ENCODE data around the gene BARHL2.

BARHL2 gene

DNA sequence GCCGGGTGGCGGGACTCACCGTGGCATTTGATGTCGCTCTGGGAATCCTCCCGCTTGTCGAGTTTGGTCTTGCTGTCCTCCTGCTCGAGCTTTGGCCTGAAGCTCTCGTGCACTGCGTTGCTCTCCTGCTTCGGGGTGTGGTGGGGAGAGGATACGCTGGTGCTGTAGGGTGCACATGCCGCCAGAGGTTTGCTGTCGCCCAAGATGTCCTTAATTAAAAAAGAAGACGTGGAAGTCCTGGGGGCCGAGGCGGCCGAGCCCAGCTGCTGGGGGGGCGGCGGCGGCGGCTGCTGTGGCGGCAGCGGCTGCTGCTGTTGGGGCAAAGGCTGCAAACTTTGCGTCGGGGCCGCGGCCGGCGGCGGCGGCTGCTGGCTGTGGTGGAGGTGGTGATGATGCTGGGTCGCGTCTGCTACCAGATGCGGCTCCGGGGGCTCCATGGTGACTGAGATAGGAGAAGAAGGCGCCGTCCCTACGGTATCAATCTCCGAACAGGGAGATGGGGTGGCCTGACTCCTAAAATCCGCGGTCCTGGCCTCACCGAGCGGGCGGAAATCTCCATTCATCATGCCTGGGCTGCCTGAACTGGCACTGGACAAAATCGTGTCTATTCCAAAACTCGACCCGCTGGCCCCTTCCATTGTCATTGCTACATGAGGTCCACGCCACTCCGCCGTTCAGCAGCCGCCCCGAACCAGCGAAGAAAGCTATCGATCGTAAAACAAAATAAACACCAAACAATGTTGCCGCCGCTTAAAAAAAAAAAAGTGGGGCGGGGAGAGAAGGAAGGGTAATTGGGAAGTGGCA, at the start of gene BARHL2:
Gene BARHL2, minus strand, starts transcription at position 751 of the 804 bp plus-strand sequence. Its CDS starts 107 bp downstream, at position 644.
- DNase-seq, result no peak

DNA sequence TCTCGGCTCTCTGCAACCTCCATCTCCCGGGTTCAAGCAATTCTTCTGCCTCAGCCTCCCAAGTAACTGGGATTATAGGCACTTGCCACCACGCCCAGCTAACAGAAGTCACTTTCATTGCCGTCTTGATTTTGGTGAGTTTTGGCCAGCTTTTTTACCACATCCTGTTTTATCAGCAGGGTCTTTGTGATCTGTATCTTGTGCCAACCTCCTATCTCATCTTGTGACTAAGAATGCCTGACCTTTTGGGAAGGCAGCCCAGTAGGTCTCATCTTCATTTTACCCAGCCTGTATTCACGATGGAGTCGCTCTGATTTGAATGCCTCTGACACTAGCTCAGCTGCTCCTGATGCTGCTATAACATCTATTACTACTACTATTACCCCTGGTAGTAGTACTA, 46.8 kb upstream of the BARHL2 start:
- DNase-seq, result no peak

- DNase-seq, result no peak
Observed at GRCh38 chr1:90763506-90763905, 46.4 kb upstream of the BARHL2 start.

DNA sequence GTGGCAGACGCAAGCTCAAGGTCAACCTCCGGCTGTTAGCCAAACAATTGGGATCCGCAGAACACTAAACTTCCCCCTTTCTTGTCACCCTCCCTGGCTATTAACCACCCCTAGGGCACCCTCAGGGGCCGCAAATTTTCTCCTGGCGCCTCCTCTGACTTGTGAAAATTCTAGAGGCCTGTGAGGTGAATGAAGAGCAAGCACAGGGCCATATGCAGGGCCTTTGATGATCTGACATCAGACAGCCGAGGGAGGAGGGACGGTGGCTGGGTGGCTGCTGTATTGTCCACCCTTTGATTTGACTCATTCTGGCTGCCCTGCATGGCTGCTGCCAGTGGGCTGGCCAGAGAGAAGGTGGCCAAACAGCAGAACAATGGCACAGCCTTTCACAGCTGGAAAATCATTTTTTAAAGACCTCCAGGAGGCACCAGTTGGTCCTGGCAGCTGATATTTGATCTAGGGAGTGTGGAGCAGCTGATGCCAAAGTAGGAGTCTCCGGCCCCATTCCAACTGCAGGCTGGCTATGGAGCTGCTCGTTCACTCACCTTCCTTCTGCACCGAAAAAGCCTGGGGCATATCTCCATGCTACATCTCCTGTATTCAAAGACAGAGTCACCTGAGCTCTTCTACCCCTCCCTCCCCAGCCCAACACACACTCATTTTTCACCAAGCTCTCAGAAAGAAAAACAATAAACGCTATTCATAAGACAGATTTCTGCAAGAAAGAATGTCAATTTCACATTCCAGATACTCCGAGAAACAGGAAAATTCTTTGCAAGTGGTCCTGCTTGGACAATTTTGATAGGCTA, 44.9 kb upstream of the BARHL2 start:
- DNase-seq, result no peak

- DNase-seq, result no peak
Observed at GRCh38 chr1:90761156-90761555, 44.1 kb upstream of the BARHL2 start.

GRCh38 chr1:90753556-90753955, 36.5 kb upstream of the BARHL2 start:
- DNase-seq, result no peak

GRCh38 chr1:90748668-90749067, 31.6 kb upstream of the BARHL2 start:
- DNase-seq, result no peak

GRCh38 chr1:90746857-90747256, 29.8 kb upstream of the BARHL2 start:
- no peak for DNase-seq

DNA sequence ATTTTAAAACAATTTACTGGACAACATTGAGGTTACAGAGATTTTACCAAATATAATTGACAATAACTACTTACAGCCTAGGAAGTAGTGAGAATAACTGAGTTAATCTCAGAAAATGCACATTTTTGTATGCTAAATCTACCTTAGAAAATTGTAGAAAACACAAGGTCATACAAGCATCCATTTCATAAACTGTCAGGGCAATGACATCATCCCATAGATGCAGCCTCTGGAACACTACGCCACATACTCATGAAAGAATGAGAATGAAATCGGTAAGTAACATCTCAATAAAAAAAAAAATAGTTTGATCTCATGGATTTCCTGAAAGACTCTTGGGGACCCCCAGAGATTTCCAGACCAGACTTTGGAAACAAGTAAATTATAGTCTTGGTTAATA, 28.9 kb upstream of the BARHL2 start:
- DNase-seq, result no peak

- DNase-seq, result no peak
Observed at GRCh38 chr1:90732136-90732535, 15.0 kb upstream of the BARHL2 start.

GRCh38 chr1:90731382-90732050, 14.4 kb upstream of the BARHL2 start:
- DNase-seq, result no peak

GRCh38 chr1:90730243-90731022, 13.3 kb upstream of the BARHL2 start:
- DNase-seq, result no peak

GRCh38 chr1:90729504-90730242, 12.6 kb upstream of the BARHL2 start:
- DNase-seq, result no peak

DNA sequence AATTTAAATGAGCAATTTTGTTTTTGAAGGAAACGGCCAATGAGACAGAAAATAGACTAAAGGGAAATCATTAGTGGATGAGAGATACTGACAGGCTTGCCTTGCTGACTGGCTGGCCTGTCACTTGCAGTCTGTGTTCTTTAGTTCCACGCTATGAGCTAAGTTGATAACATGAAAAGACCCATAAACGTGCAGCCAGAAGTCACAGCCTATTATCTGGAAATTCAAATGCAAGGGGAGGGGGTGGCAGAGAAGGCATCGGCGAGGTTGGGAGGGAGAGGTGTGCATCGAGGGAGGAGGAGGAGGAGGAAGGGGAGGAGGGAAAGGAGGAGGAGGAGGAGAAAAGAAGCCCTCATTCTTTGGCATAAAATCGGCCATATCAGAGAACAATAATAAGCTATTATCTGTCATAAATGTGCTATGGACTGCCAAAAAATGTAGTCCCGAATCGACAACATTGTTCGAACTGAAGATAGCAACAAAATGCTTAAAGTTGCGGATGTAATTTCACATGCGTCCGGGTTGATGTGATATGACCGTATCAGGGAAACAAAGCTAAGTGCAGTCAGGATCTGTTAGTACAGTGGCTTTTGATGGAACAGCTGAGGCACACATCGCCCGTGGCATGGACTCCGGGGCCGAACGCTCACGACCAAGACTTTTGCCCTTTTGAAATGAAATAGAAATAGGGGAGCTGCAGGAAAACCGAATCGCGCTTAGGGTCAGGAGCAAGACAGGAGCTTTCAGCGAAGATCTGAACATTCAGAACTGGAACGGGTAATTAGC, 11.6 kb upstream of the BARHL2 start:
- DNase-seq, result no peak

- no peak for DNase-seq
Observed at GRCh38 chr1:90727917-90728501, 10.9 kb upstream of the BARHL2 start.

DNA sequence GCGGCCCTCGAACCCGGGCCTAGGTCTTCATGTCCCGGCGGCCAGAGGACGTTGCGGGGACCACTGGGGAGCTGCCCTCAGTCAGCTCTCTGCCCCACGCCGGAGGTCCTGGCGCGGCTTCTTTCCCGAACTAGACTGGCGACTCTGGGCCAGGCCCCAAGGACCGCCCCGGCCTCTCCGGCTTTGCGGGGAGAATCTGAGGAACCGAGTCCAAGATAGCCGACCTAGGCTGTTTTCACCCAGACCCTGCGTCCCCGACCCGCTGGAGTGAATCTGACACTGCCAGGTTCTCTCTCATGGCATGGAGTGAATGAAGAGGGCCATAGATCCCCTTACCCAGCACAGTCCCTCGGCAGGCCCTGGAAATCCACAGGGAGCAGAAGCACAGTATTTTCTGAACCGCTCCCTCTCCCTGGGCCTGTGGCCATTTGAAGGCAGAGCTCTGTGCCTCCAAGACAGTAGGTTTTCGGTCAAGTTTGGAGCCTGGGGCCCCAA, 9.9 kb upstream of the BARHL2 start:
- no peak for DNase-seq

- no peak for DNase-seq
Observed at GRCh38 chr1:90726425-90726985, 9.4 kb upstream of the BARHL2 start.

DNA sequence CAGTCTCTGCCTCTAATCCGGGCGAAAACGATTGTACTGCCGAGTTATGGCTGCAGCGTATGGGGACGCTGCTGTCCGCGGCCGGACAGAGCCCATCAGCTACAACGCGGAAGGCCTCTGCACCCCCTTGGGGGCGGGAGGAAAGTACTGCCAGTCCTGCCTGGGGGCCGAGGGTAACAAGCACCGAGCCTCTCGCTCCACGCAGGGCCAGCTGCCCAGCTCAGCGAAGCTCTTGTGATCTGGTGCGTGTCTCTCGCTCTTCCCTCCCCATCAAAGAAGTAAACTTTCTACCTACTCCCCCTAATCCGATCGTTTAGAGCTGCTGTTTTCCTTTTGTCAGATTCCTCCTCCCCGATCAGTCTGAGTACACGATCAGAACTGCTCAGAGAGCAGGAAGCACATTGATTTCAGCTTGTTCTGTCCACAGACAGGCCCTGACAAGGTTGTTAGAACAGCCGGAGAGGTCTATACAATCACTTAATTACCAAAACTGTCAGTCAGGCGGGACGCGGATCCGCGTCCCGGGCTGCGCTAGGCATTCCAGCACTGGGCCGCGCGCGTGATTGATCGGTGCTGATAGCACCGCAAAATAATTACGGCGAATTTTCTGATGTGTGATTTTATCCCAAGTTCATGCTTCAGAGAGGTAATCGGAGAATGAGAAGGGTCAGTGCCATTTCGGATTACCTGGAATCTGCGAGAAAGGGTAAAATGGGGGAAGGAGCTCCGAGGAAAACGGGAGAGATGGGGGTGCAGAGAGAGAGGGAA, 8.7 kb upstream of the BARHL2 start:
- no peak for DNase-seq

DNA sequence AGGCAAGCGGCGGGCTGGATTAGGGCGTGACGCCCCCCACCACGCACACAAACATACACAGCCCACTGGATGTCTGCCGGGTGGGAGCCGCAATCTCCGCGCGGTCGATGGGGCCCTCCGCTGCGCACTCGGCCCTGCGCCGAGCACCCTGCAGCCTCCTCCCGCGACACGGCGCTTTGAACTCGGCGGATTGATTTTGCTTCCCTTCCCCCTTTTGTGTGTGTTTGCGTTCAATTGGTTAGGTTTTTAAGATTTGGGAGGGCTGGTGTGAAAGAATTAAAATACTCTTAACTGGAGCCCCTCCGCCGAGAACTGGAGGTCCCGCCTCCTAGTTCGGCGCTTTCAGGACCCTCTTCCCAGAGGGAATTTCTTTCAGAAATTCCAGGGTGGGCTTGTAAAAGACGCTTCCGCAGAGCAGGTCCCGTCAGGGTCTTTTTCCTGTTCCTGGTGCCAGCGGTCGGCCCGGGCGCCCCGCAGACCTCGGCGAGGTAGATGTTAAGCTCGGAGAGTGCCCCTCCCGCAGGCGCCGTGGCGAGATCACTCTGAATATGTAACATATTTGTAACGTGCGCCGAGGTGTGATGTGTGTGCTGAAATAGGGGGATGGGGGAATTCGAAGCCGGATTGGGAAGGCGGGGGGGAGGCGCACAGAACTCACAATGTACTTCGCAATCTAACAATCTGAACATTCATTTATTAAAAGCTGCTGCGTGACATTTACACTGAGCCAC, 8.0 kb upstream of the BARHL2 start:
- DNase-seq, result no peak
